ENCODE results near the gene FBXL7.

DNA sequence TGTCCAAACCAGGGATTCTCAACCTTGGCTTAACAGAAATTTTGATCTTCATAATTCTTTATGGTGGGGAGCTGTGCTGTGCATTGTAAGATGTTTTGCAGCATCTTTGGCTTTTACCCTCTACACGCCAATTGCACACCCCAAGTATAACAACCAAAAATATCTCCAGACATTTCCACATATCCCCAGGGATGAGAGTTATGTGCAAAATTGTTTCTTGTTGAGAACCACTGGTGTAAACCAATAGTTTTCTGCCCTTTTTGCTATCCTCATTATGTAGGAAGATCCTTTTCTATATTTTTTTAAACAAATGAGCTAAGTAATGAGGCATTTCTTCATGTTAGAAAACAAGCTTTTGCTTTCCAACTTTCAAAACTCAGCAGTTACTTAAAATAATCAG, 189.9 kb downstream of the FBXL7 start:
- TF ChIP-seq, protein P1, sequence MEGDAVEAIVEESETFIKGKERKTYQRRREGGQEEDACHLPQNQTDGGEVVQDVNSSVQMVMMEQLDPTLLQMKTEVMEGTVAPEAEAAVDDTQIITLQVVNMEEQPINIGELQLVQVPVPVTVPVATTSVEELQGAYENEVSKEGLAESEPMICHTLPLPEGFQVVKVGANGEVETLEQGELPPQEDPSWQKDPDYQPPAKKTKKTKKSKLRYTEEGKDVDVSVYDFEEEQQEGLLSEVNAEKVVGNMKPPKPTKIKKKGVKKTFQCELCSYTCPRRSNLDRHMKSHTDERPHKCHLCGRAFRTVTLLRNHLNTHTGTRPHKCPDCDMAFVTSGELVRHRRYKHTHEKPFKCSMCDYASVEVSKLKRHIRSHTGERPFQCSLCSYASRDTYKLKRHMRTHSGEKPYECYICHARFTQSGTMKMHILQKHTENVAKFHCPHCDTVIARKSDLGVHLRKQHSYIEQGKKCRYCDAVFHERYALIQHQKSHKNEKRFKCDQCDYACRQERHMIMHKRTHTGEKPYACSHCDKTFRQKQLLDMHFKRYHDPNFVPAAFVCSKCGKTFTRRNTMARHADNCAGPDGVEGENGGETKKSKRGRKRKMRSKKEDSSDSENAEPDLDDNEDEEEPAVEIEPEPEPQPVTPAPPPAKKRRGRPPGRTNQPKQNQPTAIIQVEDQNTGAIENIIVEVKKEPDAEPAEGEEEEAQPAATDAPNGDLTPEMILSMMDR (IDR thresholded peaks at IDR 0.05; ENCODE audit: borderline replicate concordance, extremely low read depth, low read length, poor library complexity, severe bottlenecking): no peak
- TF ChIP-seq EZH2 (IDR thresholded peaks at IDR 0.05; ENCODE audit: borderline replicate concordance, low read depth, low read length, severe bottlenecking): no peak

Measured in DND-41 (cell line).